H9 (cell line): ENCODE results near the gene NCAM1. TPM values are rescaled to one million over a fixed set of nuclear protein-coding genes. Genes with fewer than 3 reads are reported as not detected.

ENCODE experiments used
- DNase-seq: peaks from one replicate; pipeline ENCODE4 v3.0.0-alpha.2; 2017
- H2AFZ ChIP-seq: one replicate; pipeline ENCODE4 v1.6.1; 2013; ENCODE audit warnings: mild to moderate bottlenecking, low read length, control low read depth, moderate library complexity
- H2AK5ac ChIP-seq: 2 replicates; pipeline ENCODE4 v1.6.1; 2013; ENCODE audit warnings: low read length, control low read depth, mixed read lengths; ENCODE audit not compliant: insufficient read length
- H2BK120ac ChIP-seq: one replicate; pipeline ENCODE4 v1.6.1; 2013; ENCODE audit warnings: low read depth, mild to moderate bottlenecking, low read length, control low read depth, inconsistent platforms; ENCODE audit not compliant: poor library complexity, severe bottlenecking
- H2BK12ac ChIP-seq: 2 replicates; pipeline ENCODE4 v1.6.1; 2013; ENCODE audit warnings: low read length, control low read depth, mixed read lengths, low read depth; ENCODE audit not compliant: insufficient read length
- H2BK15ac ChIP-seq: 2 replicates; pipeline ENCODE4 v1.6.1; 2013; ENCODE audit warnings: low read depth, low read length, control low read depth
- H2BK20ac ChIP-seq: one replicate; pipeline ENCODE4 v1.6.1; 2013; ENCODE audit warnings: low read depth, mild to moderate bottlenecking, low read length, control low read depth, inconsistent platforms; ENCODE audit not compliant: poor library complexity, severe bottlenecking
- H2BK5ac ChIP-seq: 2 replicates; pipeline ENCODE4 v1.6.1; 2013; ENCODE audit warnings: low read length, control low read depth, mixed read lengths; ENCODE audit not compliant: insufficient read length
- H3K14ac ChIP-seq: 2 replicates; pipeline ENCODE4 v1.6.1; 2013; ENCODE audit warnings: low read length, control low read depth; ENCODE audit not compliant: insufficient read depth
- H3K18ac ChIP-seq: 2 replicates; pipeline ENCODE4 v1.6.1; 2013; ENCODE audit warnings: low read depth, mild to moderate bottlenecking, mixed read lengths, low read length, control low read depth; ENCODE audit not compliant: insufficient read length
- H3K23ac ChIP-seq: 2 replicates; pipeline ENCODE4 v1.6.1; 2013; ENCODE audit warnings: low read length, control low read depth, mixed read lengths, low read depth; ENCODE audit not compliant: insufficient read length
- H3K23me2 ChIP-seq: 2 replicates; pipeline ENCODE4 v1.6.1; 2013; ENCODE audit warnings: low read depth, mild to moderate bottlenecking, mixed read lengths, low read length, control low read depth; ENCODE audit not compliant: insufficient read length, poor library complexity, severe bottlenecking
- H3K27ac ChIP-seq: 2 replicates; pipeline ENCODE4 v1.5.1; 2013; ENCODE audit warnings: low read length, control low read depth, mixed read lengths, low read depth; ENCODE audit not compliant: insufficient read length
- H3K27me3 ChIP-seq: 2 replicates; pipeline ENCODE4 v1.6.1; 2013; ENCODE audit warnings: low read length, control low read depth, inconsistent platforms; ENCODE audit not compliant: insufficient read depth
- H3K4ac ChIP-seq: 2 replicates; pipeline ENCODE4 v1.6.1; 2013; ENCODE audit warnings: low read depth, mild to moderate bottlenecking, control low read depth, inconsistent platforms, low read length, moderate library complexity
- H3K4me1 ChIP-seq: 2 replicates; pipeline ENCODE4 v1.6.1; 2013; ENCODE audit warnings: low read length, control low read depth, inconsistent platforms; ENCODE audit not compliant: insufficient read depth
- H3K4me2 ChIP-seq: 2 replicates; pipeline ENCODE4 v1.6.1; 2013; ENCODE audit warnings: low read length, control low read depth, mixed read lengths; ENCODE audit not compliant: insufficient read length, insufficient read depth
- H3K56ac ChIP-seq: 2 replicates; pipeline ENCODE4 v1.6.1; 2013; ENCODE audit warnings: low read depth, mild to moderate bottlenecking, mixed read lengths, low read length, control low read depth; ENCODE audit not compliant: insufficient read length
- H3K79me1 ChIP-seq: 2 replicates; pipeline ENCODE4 v1.6.1; 2013; ENCODE audit warnings: low read depth, mild to moderate bottlenecking, moderate library complexity, low read length, control low read depth, inconsistent platforms; ENCODE audit not compliant: insufficient read depth, poor library complexity, severe bottlenecking
- H3K79me2 ChIP-seq: 2 replicates; pipeline ENCODE4 v1.6.1; 2013; ENCODE audit warnings: low read length, control low read depth, inconsistent platforms; ENCODE audit not compliant: insufficient read depth
- H3K9ac ChIP-seq: 2 replicates; pipeline ENCODE4 v1.6.1; 2013; ENCODE audit warnings: low read length, control low read depth, mixed read lengths; ENCODE audit not compliant: insufficient read length; ENCODE audit errors: extremely low read depth
- H3K9me3 ChIP-seq: one replicate; pipeline ENCODE4 v1.6.1; 2013; ENCODE audit warnings: low read depth, low read length, inconsistent platforms; ENCODE audit not compliant: control insufficient read depth
- H3T11ph ChIP-seq: one replicate; pipeline ENCODE4 v1.6.1; 2013; ENCODE audit warnings: mild to moderate bottlenecking, low read length, control low read depth, inconsistent platforms
- H4K20me1 ChIP-seq: one replicate; pipeline ENCODE4 v1.6.1; 2013; ENCODE audit not compliant: control insufficient read depth, insufficient read length, insufficient read depth
- H4K5ac ChIP-seq: 2 replicates; pipeline ENCODE4 v1.6.1; 2013; ENCODE audit warnings: low read depth, mild to moderate bottlenecking, mixed read lengths, low read length, control low read depth; ENCODE audit not compliant: insufficient read length
- H4K8ac ChIP-seq: replicated peaks from 2 replicates; pipeline ENCODE4 v1.6.1; 2013; ENCODE audit warnings: low read length, control low read depth, mixed read lengths, low read depth; ENCODE audit not compliant: insufficient read length
- H4K91ac ChIP-seq: 2 replicates; pipeline ENCODE4 v1.6.1; 2013; ENCODE audit warnings: low read depth, mild to moderate bottlenecking, moderate library complexity, mixed read lengths, low read length, control low read depth; ENCODE audit not compliant: insufficient read length
- H3K27ac Mint-ChIP-seq, 3 experiments: 2 replicates in 2 of 3; 3 replicates in 1 of 3; pipeline ENCODE4 v1.8.0; 2020 to 2021; ENCODE audit warnings: mixed read lengths in 3 of 3, mild to moderate bottlenecking in 1 of 3, moderate library complexity in 1 of 3
- H3K27me3 Mint-ChIP-seq: 2 replicates; pipeline ENCODE4 v1.8.0; 2021; ENCODE audit warnings: low read depth, mild to moderate bottlenecking, moderate library complexity, mixed read lengths
- H3K36me3 Mint-ChIP-seq, 3 experiments: 2 replicates in 2 of 3; 3 replicates in 1 of 3; pipeline ENCODE4 v1.8.0; 2020 to 2021; ENCODE audit warnings: low read depth in 3 of 3, mixed read lengths in 3 of 3; ENCODE audit not compliant: insufficient read depth in 1 of 3
- H3K4me1 Mint-ChIP-seq, 2 experiments: 2 replicates each; pipeline ENCODE4 v1.8.0; 2020; ENCODE audit warnings: mixed read lengths in 2 of 2
- H3K4me3 Mint-ChIP-seq, 2 experiments: 2 replicates in 1 of 2; 3 replicates in 1 of 2; pipeline ENCODE4 v1.8.0; 2020 to 2021; ENCODE audit warnings: mild to moderate bottlenecking in 2 of 2, mixed read lengths in 2 of 2, moderate library complexity in 1 of 2
- H3K9me3 Mint-ChIP-seq, 2 experiments: 2 replicates in 1 of 2; 3 replicates in 1 of 2; pipeline ENCODE4 v1.8.0; 2020; ENCODE audit warnings: mild to moderate bottlenecking in 2 of 2, mixed read lengths in 2 of 2, moderate library complexity in 1 of 2
- CTCF ChIP-seq: fragments of 200-600 bp; sonication (generic); conservative IDR thresholded peaks from 3 replicates; pipeline ENCODE4 v1.8.0; 2021; ENCODE audit warnings: antibody characterized with exemption, mild to moderate bottlenecking
- WGBS: extraction: QIAGEN DNeasy Blood & Tissue Kit; methylation state at CpG from one replicate; pipeline ENCODE4 v1.1.7; 2013; ENCODE audit warnings: missing lambda C conversion rate, low lambda C conversion rate, mixed read lengths; ENCODE audit not compliant: insufficient read length; ENCODE audit errors: extremely low coverage; 5-methylcytosine and 5-hydroxymethylcytosine counted together
- total RNA-seq: library from RNA; stranded (reverse); gene quantifications from 2 replicates; pipeline ENCODE4 v1.2.1, GENCODE V29; 2021

The NCAM1 gene
- total RNA-seq, 1 experiment from 2014 or later = 2.5 TPM

- Histone ChIP-seq H2BK20ac (no peak overlapping the region), H3K4ac (no peak overlapping the region), H2BK12ac (no peak overlapping the region), H3K56ac (no peak overlapping the region), H3K27ac (no peak overlapping the region), H3K27me3 (0 out of 2 replicates have a peak, but pooled peaks cover 2% of the 10 kb centered on the region), H4K91ac (no peak overlapping the region), H3K4me1 (peaks cover 5% of the 10 kb centered on the region; the same call in 1 of the 2 replicates), H3K23me2 (no peaks in the 10 kb centered on the region), H4K5ac (no peak overlapping the region), H2BK15ac (no peak overlapping the region), H2AK5ac (no peak overlapping the region), H3K14ac (no peak overlapping the region), H3K18ac (no peak overlapping the region), H3K79me2 (no peaks in the 10 kb centered on the region), H3K9me3 (no peaks in the 10 kb centered on the region), H2AFZ (no peak overlapping the region), H3K9ac (no peak overlapping the region), H3T11ph (no peak overlapping the region), H3K79me1 (no peaks in the 10 kb centered on the region), H3K23ac (no peak overlapping the region), H2BK5ac (no peak overlapping the region), H4K8ac (no peak overlapping the region), H3K4me2 (no peak overlapping the region), H2BK120ac (no peak overlapping the region), H4K20me1 (no peaks in the 10 kb centered on the region)
- H3K4me3 Mint-ChIP-seq = no peak overlapping the region
- H3K9me3 Mint-ChIP-seq = no peaks in the 10 kb centered on the region
- no peak for TF ChIP-seq CTCF
- no peaks in the 10 kb centered on the region for H3K36me3 Mint-ChIP-seq
- peaks cover 12 to 14% of the 10 kb centered on the region in 2 experiments for H3K4me1 Mint-ChIP-seq
- no CpG with 5 or more reads among the region's 3 CpGs for WGBS
- no peaks in the 10 kb centered on the region for H3K27me3 Mint-ChIP-seq
- no peak for DNase-seq
- H3K27ac Mint-ChIP-seq = no peak overlapping the region
Observed at GRCh38 chr11:113195728-113196127, 234.5 kb downstream of the NCAM1 start.
